Heart left ventricle (tissue), 13 donors: ENCODE results near the gene ACVRL1.

Experiments used
- POLR2A ChIP-seq, 2 donors: fragments of 450-650 bp; IDR thresholded peaks; one replicate each; pipeline ENCODE4 v1.6.1; 2017; ENCODE audit warnings: antibody characterized with exemption in 2 of 2, mild to moderate bottlenecking in 2 of 2, moderate library complexity in 2 of 2
- TF ChIP-seq, protein P1 (sequence below), 12 donors: fragments of 200-600 bp; sonication (generic) in 4 of 12; IDR thresholded peaks; one replicate each; pipeline versions ENCODE4 v1.5.0 to v1.8.0; 2018 to 2022; ENCODE audit warnings: antibody characterized with exemption in 12 of 12, mild to moderate bottlenecking in 5 of 12
- donor health status: ischemic (EF 13 %, LVEDD 7.1; RV severe dilation, severe dysfunction).
- donor health status: DM: no; HTN: yes; CAD: no.
- donor health status: DM: no; HTN: no; CAD: no.
- donor health status: ischemic (EF 25% LVEDD 6.9; RV normal size, moderate dysfunction).
- donor health status: ischemic (EF 25% LVEDD 5.7; RV mildly dilated, moderate dysfunction).
- donor health status: ischemic (EF 35%, LVEDD 5.7; RV mildly dilated, moderate dysfunction).
- donor health status: nonischemic (EF 11% LVEDD 7.7; RV severe dilation, severe dysfunction).
- donor health status: DM: yes; HTN: yes; CAD: no.
- donor health status: PGD.
- donor health status: ischemic (EF 29% LVEDD 5.4; RV normal size, mild dysfunction).
- donor health status: nonischemic (EF 23%, LVEDD 6.1; RV moderate dilation, normal function).

DNA sequence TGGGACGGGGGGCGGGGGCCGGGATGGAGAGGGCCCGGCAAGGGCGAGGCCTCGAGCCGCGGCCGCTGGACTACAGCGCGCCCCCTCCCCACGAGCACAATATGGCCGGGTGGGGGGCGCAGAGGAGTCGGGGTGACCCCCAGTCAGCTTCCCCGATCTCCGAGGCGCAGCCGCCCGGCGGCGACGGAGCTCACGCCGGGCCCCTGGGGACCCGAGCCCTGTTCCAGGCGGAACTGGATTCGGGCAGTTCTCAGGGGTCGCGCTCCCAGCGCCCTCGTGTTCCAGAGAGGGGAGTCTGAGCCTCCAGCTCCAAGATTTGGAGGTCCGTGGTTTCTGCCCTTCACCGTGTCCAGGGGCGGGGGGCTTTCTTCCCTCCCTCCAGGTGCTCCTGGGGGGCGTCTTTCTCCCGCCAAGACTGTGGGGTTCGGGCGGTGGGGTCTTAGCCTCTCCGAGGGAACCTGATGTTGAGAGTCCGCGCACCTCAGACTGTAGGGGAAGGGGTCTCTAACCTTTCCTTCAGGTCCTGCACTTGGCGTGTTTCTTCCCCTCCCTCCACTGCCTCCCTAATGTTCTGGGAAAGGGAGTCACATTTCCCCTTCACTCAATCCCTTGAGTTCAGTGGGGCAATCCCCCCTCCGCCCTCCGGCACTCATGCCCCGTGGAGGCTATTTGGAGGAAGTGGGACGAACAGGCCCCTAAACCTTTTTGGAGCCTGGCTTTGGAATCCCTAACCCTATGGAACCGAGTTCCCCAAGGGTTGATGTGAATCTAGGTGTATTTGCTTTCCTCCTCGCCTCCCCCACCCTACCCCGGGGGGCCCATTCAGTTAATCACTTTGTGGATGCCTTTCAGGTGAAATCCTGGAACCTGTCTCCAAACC is 44.8 kb downstream of the ACVRL1 start:
- TF ChIP-seq, protein P1, sequence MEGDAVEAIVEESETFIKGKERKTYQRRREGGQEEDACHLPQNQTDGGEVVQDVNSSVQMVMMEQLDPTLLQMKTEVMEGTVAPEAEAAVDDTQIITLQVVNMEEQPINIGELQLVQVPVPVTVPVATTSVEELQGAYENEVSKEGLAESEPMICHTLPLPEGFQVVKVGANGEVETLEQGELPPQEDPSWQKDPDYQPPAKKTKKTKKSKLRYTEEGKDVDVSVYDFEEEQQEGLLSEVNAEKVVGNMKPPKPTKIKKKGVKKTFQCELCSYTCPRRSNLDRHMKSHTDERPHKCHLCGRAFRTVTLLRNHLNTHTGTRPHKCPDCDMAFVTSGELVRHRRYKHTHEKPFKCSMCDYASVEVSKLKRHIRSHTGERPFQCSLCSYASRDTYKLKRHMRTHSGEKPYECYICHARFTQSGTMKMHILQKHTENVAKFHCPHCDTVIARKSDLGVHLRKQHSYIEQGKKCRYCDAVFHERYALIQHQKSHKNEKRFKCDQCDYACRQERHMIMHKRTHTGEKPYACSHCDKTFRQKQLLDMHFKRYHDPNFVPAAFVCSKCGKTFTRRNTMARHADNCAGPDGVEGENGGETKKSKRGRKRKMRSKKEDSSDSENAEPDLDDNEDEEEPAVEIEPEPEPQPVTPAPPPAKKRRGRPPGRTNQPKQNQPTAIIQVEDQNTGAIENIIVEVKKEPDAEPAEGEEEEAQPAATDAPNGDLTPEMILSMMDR (IDR thresholded peaks at IDR 0.05): no peak
- TF ChIP-seq POLR2A (IDR thresholded peaks at IDR 0.05): no peak
